Stomach (tissue), 4 donors: Measurements from ENCODE around the gene LHX5.

Experiments
- POLR2A ChIP-seq, 4 donors: fragments of 450-650 bp; IDR thresholded peaks; one replicate each; pipeline ENCODE4 v1.6.1; 2016; ENCODE audit warnings: antibody characterized with exemption in 4 of 4, control low read depth in 2 of 4, mild to moderate bottlenecking in 1 of 4, moderate library complexity in 1 of 4
- TF ChIP-seq, protein P1 (sequence below), 7 experiments: fragments of 450-650 bp in 4 of 7; fragments of 200-600 bp in 3 of 7; sonication (generic) in 3 of 7; IDR thresholded peaks; one replicate each; pipeline ENCODE4 v1.5.1; 2016 to 2019; ENCODE audit warnings: antibody characterized with exemption in 7 of 7, control low read depth in 2 of 7, mild to moderate bottlenecking in 1 of 7

- TF ChIP-seq POLR2A (IDR thresholded peaks at IDR 0.05), result no peak
- TF ChIP-seq, protein P1, sequence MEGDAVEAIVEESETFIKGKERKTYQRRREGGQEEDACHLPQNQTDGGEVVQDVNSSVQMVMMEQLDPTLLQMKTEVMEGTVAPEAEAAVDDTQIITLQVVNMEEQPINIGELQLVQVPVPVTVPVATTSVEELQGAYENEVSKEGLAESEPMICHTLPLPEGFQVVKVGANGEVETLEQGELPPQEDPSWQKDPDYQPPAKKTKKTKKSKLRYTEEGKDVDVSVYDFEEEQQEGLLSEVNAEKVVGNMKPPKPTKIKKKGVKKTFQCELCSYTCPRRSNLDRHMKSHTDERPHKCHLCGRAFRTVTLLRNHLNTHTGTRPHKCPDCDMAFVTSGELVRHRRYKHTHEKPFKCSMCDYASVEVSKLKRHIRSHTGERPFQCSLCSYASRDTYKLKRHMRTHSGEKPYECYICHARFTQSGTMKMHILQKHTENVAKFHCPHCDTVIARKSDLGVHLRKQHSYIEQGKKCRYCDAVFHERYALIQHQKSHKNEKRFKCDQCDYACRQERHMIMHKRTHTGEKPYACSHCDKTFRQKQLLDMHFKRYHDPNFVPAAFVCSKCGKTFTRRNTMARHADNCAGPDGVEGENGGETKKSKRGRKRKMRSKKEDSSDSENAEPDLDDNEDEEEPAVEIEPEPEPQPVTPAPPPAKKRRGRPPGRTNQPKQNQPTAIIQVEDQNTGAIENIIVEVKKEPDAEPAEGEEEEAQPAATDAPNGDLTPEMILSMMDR (IDR thresholded peaks at IDR 0.05), result no peak
Measured at GRCh38 chr12:113464852-113465719, 6.6 kb downstream of the LHX5 start.
